ENCODE measurements around the gene TFAP2E.

The TFAP2E gene

DNA sequence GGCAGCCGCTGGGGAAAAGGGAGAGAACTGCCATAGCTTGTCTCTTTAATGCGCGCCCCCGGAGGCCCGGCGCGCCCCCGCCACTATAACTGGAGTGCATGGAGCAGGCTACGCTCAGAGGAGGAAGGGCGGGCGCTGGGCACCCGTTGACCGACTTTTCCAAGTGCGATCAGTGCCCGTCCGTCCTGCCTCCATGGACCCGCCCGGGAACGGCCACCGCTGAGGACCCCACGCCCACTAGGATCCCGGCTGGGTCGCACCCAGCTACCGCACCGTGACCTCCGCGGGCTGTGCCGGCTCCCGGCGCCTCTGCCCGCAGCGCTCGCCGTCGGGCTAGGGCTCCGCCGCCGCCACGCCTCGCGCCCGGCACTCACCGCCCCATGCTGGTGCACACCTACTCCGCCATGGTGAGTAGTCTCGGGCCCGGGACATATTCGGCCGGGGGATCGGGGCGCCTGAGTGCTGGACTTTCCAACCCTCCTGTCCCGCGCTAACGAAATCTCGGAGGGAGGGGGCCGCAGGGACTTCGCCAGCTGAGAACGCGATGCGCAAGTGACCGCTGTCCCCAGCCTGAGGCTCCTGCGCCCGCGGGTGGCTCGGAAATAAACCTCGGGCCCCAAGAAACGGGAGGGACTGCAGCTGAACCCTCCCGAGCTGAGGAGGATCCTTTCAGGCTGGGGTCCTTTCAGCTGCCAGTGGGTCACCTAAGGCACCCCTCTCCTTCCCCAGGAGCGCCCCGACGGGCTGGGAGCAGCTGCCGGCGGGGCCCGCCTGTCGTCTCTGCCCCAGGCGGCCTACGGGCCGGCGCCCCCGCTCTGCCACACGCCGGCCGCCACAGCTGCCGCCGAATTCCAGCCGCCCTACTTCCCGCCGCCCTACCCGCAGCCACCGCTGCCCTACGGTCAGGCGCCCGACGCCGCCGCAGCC lies at the start of gene TFAP2E:
TFAP2E (plus strand) TSS at position 117 of the 927 bp plus-strand sequence; CDS start at position 381, 264 bp downstream.
- TF ChIP-seq GATA3 (IDR thresholded peaks at IDR 0.05; ENCODE audit: low read depth, low read length) (no peak), GATA2 (IDR thresholded peaks at IDR 0.05; ENCODE audit: low read depth, low read length) (no peak)

DNA sequence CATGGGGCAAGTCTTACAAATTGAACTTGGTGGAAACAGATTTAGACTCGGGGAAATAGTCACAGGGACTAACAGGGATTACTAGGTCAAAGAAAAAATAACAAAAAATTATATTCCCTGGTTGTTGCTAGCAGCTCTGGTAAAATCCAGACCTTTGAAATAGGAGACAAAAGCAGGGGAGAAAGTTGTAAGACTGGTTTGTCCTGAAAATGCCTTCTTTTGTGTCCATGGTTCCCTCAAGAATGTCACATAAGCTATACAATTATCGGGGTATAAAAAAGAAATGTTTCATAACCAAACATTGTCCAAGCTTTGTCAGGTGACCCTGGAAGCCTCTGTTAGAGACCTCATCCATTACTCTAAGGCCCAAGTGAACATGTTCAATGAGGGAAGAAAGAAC lies 49.0 kb upstream of the TFAP2E start:
- TF ChIP-seq GATA3 (IDR thresholded peaks at IDR 0.05; ENCODE audit: low read depth, low read length) (no peak), GATA2 (IDR thresholded peaks at IDR 0.05; ENCODE audit: low read depth, low read length) (no peak)

DNA sequence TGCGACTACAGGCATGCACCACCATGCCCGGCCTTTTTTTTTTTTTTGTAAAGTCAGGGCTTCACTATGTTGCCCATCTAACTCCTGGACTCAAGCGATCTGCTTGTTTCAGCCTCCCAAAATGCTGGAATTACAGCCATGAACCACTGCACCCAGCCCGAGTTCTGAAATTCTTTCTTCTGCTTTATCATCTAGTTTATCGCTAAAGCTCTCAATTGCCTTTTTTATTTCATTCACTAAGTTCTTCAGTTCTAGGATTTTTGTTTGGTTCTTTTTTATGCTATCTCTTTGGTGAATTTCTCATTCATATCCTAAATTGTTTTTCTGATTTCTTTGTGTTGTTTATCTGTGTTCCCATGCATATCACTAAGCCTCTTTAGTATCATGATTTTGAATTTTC lies 42.9 kb upstream of the TFAP2E start:
- TF ChIP-seq GATA3 (IDR thresholded peaks at IDR 0.05; ENCODE audit: low read depth, low read length) (no peak), GATA2 (IDR thresholded peaks at IDR 0.05; ENCODE audit: low read depth, low read length) (no peak)

DNA sequence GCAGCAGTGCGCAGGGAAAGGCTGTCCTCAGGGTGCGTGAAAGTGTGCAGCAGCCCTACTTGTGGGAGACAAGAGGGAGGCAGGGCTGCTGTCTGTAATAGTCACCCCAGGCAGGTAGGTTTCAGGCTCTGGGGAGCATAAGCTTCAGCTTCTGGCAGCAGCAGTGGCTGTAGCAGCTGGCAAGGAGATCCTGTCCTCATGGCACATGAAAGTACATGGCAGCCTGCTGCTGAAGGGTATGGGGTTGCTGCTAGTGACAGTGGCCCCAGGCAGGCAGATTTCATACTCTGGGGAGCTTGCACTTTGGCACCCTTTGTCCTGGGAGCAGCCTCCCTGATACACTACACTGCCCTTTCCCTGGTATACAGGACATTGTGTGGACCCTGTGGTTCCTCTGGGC lies 42.2 kb upstream of the TFAP2E start:
- TF ChIP-seq GATA3 (IDR thresholded peaks at IDR 0.05; ENCODE audit: low read depth, low read length) (no peak), GATA2 (IDR thresholded peaks at IDR 0.05; ENCODE audit: low read depth, low read length) (no peak)

DNA sequence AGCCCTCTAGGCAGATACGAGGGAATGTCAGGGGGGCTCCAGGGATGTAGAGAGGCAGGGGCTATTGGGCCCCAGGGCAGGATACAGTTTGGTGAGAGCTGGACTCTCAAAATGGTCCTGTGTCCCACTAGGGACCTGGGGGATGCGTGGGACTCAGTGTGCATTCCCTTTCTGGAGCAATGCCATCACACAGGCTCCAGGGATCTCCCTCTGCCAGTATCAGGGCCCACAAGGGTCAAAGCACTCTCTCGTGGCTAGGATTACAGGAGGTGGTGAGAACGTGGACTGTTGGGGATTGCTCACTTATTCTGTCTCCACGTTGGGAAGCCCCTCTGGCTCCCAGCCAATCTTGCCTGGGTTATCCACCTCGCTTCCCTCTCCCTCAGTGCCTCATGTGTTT lies 41.7 kb upstream of the TFAP2E start:
- no peak for TF ChIP-seq GATA3 (IDR thresholded peaks at IDR 0.05; ENCODE audit: low read depth, low read length)

DNA sequence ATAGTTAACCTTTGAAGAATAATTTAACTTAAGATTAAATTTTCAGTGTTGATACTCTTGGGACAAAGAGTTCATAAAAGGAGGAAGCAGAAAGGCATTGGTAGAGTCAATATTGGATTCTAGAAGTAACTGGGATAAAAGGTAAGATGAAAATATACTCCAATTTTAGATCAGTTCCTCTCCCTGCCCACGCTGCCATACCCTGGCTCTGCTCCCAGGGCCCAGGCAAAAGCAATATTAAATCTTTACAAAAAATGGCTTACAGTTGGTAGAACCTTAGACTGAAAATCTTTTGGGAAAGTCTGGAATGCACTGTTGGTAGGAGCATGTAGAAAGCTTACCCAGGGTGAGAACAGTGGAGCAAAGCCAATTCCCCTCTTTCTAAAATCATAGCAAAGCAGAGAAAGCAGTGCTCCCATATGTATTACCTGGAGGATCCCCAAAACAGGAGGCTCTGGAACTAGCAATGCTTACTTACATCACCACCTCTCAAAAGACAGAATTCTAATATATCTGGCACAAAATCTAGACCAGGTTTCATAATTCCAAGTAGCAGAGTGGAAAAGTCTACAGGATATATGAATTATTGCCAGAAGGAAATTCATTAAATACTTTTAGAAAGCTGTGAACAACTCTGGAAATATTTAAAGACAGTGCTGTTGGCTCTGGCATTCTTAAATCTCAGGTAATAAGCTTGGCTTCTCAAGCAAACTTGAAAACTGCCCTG lies 40.5 kb upstream of the TFAP2E start:
- TF ChIP-seq GATA2 (IDR thresholded peaks at IDR 0.05; ENCODE audit: low read depth, low read length) = no peak
- no peak for TF ChIP-seq GATA3 (IDR thresholded peaks at IDR 0.05; ENCODE audit: low read depth, low read length)

DNA sequence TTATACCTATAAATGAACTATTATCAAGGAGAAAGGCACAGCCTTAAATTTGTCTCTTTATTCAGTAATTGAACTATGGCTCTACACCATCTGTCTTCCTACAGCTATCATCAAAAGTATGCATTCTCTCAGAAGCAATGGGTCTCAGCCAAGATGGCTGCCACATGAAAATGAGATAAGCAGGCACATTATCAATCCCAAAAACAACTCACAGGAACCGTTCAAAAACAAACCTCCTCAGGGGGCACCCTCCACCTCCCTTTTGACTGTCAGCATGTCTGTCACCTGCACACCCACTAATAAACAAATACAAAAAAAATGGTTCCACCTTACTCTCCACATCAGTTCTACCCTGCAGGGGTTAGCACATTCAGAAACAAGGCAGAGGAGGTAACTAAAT lies 39.5 kb upstream of the TFAP2E start:
- TF ChIP-seq GATA3 (IDR thresholded peaks at IDR 0.05; ENCODE audit: low read depth, low read length) (no peak), GATA2 (IDR thresholded peaks at IDR 0.05; ENCODE audit: low read depth, low read length) (no peak)

DNA sequence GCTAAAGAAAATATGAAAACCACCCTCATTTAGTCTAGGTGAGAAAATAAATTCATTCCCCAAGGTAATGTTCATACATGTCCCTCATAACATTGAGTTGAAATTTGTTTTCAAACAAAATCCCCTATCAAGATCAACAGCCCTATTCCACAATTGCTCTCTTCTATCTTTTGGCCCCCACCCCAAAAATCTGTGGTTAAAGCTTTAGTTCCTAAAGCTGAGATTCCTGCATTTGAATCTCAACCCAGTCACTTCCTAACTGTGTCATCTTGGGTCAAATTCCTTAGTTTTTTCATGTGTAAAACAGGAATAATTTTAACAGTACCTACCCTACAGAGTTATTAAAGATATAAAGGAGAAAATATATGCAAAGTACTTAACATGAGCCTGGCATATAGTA lies 37.9 kb upstream of the TFAP2E start:
- TF ChIP-seq GATA3 (IDR thresholded peaks at IDR 0.05; ENCODE audit: low read depth, low read length) = no peak
- no peak for TF ChIP-seq GATA2 (IDR thresholded peaks at IDR 0.05; ENCODE audit: low read depth, low read length)

DNA sequence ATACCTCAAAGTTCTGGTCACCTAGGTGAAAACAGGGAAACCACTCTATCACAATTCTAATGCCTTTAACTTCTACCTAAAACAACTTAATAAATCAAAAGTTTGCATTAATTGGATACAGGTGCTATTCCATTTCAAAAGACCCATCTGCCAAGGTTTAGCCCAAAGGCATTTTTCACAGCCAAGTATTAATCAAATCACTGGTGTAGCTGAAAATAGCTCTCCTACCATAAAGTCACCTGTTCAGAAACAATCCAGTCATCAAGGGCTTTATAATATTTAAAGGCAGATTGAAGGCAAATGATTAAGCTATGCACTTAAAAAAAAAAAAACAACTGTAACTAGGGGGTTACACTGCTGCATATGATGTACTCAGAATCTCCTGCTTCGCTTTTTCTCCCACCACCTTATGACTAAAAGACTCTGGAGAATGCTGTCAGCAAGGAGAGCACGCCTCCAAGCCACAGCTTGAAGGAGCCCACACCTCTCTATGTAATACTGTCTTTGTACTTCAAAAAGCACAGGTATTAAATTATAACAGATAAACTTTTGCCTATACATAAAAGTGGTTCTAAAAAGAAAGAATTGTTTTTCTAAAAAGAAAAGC lies 36.5 kb upstream of the TFAP2E start:
- TF ChIP-seq GATA2 (IDR thresholded peaks at IDR 0.05; ENCODE audit: low read depth, low read length) (no peak), GATA3 (IDR thresholded peaks at IDR 0.05; ENCODE audit: low read depth, low read length) (no peak)

DNA sequence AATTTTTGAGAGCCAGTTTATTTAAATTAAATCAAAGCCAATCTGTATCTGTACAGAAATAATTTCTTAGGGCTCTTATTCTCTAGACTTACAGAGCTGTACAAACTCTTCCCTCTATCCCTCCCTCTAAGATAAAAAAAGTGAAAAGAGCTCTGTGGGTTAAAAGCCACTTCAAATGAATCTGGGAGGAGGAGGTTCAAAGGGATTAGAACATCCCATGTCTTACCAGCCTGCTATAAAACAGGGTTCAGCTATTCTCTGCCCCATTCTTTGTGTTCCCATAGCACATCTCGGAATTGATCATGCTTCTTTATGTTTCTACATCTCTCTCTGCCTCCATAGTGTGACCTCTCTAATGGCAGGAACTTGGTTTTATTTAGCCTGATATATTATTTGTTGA lies 35.3 kb upstream of the TFAP2E start:
- TF ChIP-seq GATA2 (IDR thresholded peaks at IDR 0.05; ENCODE audit: low read depth, low read length) (no peak), GATA3 (IDR thresholded peaks at IDR 0.05; ENCODE audit: low read depth, low read length) (no peak)

DNA sequence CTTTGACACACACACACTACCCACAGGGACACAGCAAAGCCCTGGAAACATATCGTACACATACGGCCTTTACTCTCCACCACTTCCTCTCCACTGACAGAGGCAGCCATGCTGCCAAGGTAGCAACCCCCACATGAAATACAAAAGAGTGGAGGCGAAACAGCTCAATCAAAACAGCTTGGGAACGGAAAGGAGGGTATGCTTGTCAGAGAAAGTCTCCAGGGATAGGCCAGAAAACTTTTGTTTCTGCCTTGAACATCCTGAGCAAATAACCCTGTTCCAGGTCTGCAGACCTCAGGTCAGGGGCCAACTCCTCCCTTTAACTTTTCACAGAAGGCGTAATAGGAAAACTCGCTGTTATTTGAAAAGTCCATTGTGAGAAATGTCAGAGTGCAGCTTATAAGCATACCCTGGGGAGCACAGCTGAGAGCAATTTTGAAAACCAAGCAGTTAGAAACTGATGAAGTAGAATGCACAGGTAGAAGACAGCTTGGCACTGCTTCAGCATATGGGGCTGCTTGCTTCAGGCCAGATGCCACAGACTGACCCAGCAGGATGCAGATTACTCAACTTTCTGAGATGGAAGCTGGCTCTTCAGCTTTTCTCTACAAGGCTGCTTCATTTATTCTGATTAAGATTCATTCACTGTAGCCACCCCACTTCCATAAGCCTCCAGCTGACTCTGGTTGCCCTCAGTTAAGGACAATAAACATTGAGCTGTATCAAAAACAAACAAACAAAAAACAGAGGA lies 33.9 kb upstream of the TFAP2E start:
- TF ChIP-seq GATA3 (IDR thresholded peaks at IDR 0.05; ENCODE audit: low read depth, low read length) = no peak
- no peak for TF ChIP-seq GATA2 (IDR thresholded peaks at IDR 0.05; ENCODE audit: low read depth, low read length)

DNA sequence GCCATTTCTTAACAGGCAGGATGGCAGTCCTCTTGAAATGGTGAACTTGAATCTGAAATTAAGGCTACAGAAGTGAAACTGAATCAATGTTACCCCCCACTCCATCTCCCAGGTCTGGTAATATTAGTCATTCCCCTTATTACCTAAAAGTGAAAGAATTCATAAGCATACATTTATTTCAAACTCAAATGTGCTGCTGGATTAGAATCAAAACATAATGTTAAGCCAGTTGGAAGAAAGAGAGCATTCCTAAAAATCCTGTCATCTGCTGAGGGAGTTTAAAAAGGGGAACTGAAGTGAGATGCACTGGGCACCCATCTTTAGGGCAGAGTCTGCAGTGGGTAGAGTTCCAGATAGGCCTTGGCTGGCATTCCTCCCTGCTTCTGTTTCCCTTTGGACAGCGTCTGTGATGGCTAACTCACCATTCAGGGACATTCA lies 33.3 kb upstream of the TFAP2E start:
- no peak for TF ChIP-seq GATA2 (IDR thresholded peaks at IDR 0.05; ENCODE audit: low read depth, low read length)
- TF ChIP-seq GATA3 (IDR thresholded peaks at IDR 0.05; ENCODE audit: low read depth, low read length) = no peak

DNA sequence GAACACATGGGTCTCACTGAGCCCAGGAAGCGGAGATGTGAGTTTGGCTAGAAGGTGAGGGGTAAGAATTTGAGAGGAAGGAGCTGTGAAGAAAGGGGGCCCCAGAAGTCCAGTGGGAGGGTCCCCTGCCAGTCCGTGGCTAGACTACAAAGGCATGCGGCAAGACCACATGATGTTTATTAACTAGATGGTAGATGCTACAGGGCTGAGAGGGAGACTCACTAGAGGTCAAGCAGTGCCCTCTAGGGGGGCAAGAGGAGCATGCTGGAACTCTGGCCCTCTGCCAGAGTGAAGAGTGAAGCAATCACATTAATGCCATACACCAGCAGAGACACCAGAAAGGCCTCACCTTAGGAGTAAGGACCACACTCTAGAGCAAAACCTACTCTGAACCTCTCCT lies 28.1 kb upstream of the TFAP2E start:
- TF ChIP-seq GATA3 (IDR thresholded peaks at IDR 0.05; ENCODE audit: low read depth, low read length) (no peak), GATA2 (IDR thresholded peaks at IDR 0.05; ENCODE audit: low read depth, low read length) (no peak)

DNA sequence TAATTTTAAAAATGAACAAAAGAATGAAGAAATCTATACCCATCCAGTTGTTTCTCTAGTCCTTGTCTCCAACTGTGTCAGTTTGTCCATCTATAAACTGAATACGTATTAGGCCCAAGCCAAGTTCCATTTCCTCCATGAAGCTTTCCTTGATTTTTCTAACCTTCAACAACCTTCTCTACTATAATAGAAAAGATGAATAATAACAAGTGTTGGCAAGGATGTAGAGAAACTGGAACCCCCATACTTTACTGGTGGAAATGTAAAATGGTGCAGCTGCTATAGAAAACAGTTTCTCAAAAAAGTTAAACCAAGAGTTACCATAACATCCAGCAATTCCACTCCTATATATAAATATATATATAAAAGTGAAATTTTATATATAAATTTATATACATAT lies 26.5 kb upstream of the TFAP2E start:
- TF ChIP-seq GATA3 (IDR thresholded peaks at IDR 0.05; ENCODE audit: low read depth, low read length) (no peak), GATA2 (IDR thresholded peaks at IDR 0.05; ENCODE audit: low read depth, low read length) (no peak)
